Caco-2 (cell line): ENCODE results near the gene FNDC7. TPM values are rescaled to one million over a fixed set of nuclear protein-coding genes. Genes with fewer than 3 reads are reported as not detected.
"Not testable (repeated sequence)": the region's sequence is repeated elsewhere in the genome, so short reads cannot be mapped to it uniquely, and the experiment has no call there.

Experiments used
- BruUV-seq: library from RNA; stranded (reverse); fragments of 400-500 nt; replicated peaks from 2 replicates; lab custom pipeline; 2021; lab: Mats Ljungman, UMichigan
- CTCF ChIA-PET: fragments of 300-600 bp; sonication (Branson Sonifier 250); formaldehyde crosslinking; loops from one replicate; lab custom pipeline; 2022; ENCODE audit warnings: antibody characterized with exemption; lab: Charles Lee
- POLR2A ChIA-PET: fragments of 300-600 bp; sonication (Branson Sonifier 250); formaldehyde crosslinking; loops from one replicate; lab custom pipeline; 2022; ENCODE audit warnings: antibody characterized with exemption; lab: Charles Lee
- DNase-seq, 2 experiments: peaks; one replicate each; pipeline versions ENCODE4 v3.0.0 to v3.0.0-alpha.2; 2020 to 2022
- H3K27me3 ChIP-seq: replicated peaks from 2 replicates; pipeline ENCODE4 v1.6.0; 2011; ENCODE audit warnings: low read length; ENCODE audit not compliant: control insufficient read depth, insufficient read depth
- H3K36me3 ChIP-seq: 2 replicates; pipeline ENCODE4 v1.5.1; 2011; ENCODE audit warnings: low read length; ENCODE audit not compliant: control insufficient read depth, insufficient read depth
- H3K4me1 ChIP-seq: fragments of 250-450 bp; sonication (Bioruptor Pico); 2 replicates; pipeline ENCODE4 v1.5.1; 2020; ENCODE audit warnings: mild to moderate bottlenecking
- H3K4me3 ChIP-seq: 2 replicates; pipeline ENCODE4 v1.5.1; 2011; ENCODE audit warnings: low read depth, mild to moderate bottlenecking, control low read depth, low read length
- H3K9me3 ChIP-seq: fragments of 250-450 bp; sonication (Bioruptor Pico); 2 replicates; pipeline ENCODE4 v1.5.1; 2020; ENCODE audit warnings: mild to moderate bottlenecking, moderate library complexity
- H3K27ac Mint-ChIP-seq: one replicate; pipeline ENCODE4 v1.8.0; 2022; ENCODE audit warnings: mixed read lengths; ENCODE audit not compliant: unreplicated experiment
- H3K27me3 Mint-ChIP-seq: one replicate; pipeline ENCODE4 v1.8.0; 2022; ENCODE audit warnings: mixed read lengths; ENCODE audit not compliant: insufficient read depth, unreplicated experiment
- H3K36me3 Mint-ChIP-seq: one replicate; pipeline ENCODE4 v1.8.0; 2022; ENCODE audit warnings: mild to moderate bottlenecking, mixed read lengths; ENCODE audit not compliant: insufficient read depth, unreplicated experiment
- H3K4me1 Mint-ChIP-seq: one replicate; pipeline ENCODE4 v1.8.0; 2022; ENCODE audit warnings: low read depth, mixed read lengths; ENCODE audit not compliant: unreplicated experiment
- H3K4me3 Mint-ChIP-seq: one replicate; pipeline ENCODE4 v1.8.0; 2022; ENCODE audit warnings: mild to moderate bottlenecking, moderate library complexity, mixed read lengths; ENCODE audit not compliant: unreplicated experiment
- H3K9me3 Mint-ChIP-seq: one replicate; pipeline ENCODE4 v1.8.0; 2022; ENCODE audit warnings: mixed read lengths; ENCODE audit not compliant: unreplicated experiment
- intact Hi-C: fragments of 100-400 bp; cut with micrococcal nuclease; formaldehyde crosslinking; loops from one replicate; pipeline ENCODE4 v1.10.0; 2022; ENCODE audit not compliant: unreplicated experiment
- total RNA-seq: library from RNA; stranded (reverse); gene quantifications from 2 replicates; pipeline ENCODE4 v1.2.3, GENCODE V29; 2022
- TF ChIP-seq, protein P1 (sequence below), 2 experiments: fragments of 200-600 bp in 1 of 2; IDR thresholded peaks; 1 replicate in 1 of 2; 2 replicates in 1 of 2; pipeline versions ENCODE4 v1.5.1 to v1.8.0; 2011 to 2022; ENCODE audit warnings: antibody characterized with exemption in 1 of 2, control low read depth in 1 of 2, inconsistent platforms in 1 of 2, low read depth in 1 of 2, low read length in 1 of 2, mild to moderate bottlenecking in 1 of 2, moderate library complexity in 1 of 2; ENCODE audit not compliant: insufficient read depth in 1 of 2, severe bottlenecking in 1 of 2, unreplicated experiment in 1 of 2

The FNDC7 gene
- total RNA-seq, 1 experiment from 2014 or later, result not detected

DNA sequence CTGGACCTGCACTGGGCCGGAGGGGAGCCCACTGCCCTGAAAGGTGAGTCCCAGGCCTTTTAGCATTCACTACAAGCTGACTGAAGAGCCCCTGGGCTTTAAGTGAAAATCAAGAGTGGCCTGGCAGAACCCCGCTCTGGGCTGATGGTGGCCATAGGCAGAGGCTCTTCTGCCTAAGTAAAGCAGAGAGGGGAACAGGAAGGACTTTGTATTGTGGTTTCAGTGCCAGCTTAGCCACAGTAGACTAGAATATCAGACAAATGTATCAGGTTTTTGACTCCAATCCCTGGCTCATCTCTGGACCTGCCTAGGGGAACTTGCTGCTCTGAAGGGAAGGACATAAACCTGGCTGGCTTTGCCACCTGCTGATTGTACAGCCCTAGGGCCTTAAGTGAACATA, 41.6 kb upstream of the FNDC7 start:
- H3K9me3 ChIP-seq, result no peaks in the 10 kb centered on the region
- H3K4me1 ChIP-seq, result no peaks in the 10 kb centered on the region
- Mint-ChIP-seq H3K9me3 (peaks cover 11% of the 10 kb centered on the region), H3K4me1 (no peaks in the 10 kb centered on the region), H3K4me3 (no peak overlapping the region), H3K27me3 (no peaks in the 10 kb centered on the region), H3K27ac (no peak overlapping the region), H3K36me3 (no peaks in the 10 kb centered on the region)
- no TSS peak for BruUV-seq
- no peaks in the 10 kb centered on the region for H3K36me3 ChIP-seq
- H3K4me3 ChIP-seq, result no peak overlapping the region
- no peaks in the 10 kb centered on the region for H3K27me3 ChIP-seq
- intact Hi-C loops, result no loop called here
- TF ChIP-seq, protein P1, sequence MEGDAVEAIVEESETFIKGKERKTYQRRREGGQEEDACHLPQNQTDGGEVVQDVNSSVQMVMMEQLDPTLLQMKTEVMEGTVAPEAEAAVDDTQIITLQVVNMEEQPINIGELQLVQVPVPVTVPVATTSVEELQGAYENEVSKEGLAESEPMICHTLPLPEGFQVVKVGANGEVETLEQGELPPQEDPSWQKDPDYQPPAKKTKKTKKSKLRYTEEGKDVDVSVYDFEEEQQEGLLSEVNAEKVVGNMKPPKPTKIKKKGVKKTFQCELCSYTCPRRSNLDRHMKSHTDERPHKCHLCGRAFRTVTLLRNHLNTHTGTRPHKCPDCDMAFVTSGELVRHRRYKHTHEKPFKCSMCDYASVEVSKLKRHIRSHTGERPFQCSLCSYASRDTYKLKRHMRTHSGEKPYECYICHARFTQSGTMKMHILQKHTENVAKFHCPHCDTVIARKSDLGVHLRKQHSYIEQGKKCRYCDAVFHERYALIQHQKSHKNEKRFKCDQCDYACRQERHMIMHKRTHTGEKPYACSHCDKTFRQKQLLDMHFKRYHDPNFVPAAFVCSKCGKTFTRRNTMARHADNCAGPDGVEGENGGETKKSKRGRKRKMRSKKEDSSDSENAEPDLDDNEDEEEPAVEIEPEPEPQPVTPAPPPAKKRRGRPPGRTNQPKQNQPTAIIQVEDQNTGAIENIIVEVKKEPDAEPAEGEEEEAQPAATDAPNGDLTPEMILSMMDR (IDR thresholded peaks at IDR 0.05; ENCODE audit: insufficient read depth in 1 of 2, low read depth in 1 of 2, low read length in 1 of 2, severe bottlenecking in 1 of 2, unreplicated experiment in 1 of 2), result no peak
- ChIA-PET CTCF (interaction anchor here (0.6 kb wide), 1 partner anchor 21 kb away, joined by 3 read pairs; the partner anchor contains the start of gene PRPF38B), POLR2A (no interaction called here)
- DNase-seq, result no peak

DNA sequence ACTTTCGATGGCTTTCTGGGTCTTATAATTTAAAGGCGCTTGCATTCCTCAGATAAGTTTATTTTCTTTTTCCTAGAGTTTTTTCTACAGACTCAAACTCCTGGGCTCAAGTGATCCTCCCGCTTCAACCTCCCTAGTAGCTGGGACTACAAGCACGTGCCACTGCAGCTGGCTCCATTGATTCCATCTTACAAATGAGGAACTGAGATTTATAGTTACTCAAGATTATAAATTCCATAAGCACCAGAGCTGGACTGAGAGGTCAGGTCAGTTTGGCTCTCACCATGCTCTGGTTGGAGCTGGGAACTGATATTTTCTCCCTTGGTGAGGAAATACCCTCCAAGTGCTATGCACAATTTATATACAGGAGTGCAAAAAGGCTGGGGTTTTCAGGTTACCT, 34.0 kb upstream of the FNDC7 start:
- no peaks in the 10 kb centered on the region for H3K4me1 Mint-ChIP-seq
- H3K36me3 ChIP-seq, result no peaks in the 10 kb centered on the region
- H3K27me3 Mint-ChIP-seq, result no peaks in the 10 kb centered on the region
- intact Hi-C loops, result no loop called here
- TF ChIP-seq, protein P1 (IDR thresholded peaks at IDR 0.05; ENCODE audit: insufficient read depth in 1 of 2, low read depth in 1 of 2, low read length in 1 of 2, severe bottlenecking in 1 of 2, unreplicated experiment in 1 of 2), result no peak
- DNase-seq, result no peak
- no peaks in the 10 kb centered on the region for H3K9me3 ChIP-seq
- no peaks in the 10 kb centered on the region for H3K27me3 ChIP-seq
- H3K4me3 Mint-ChIP-seq, result no peak overlapping the region
- no TSS peak for BruUV-seq
- peaks cover 6% of the 10 kb centered on the region for H3K36me3 Mint-ChIP-seq
- POLR2A ChIA-PET, result no interaction called here
- H3K9me3 Mint-ChIP-seq, result peaks cover 11% of the 10 kb centered on the region
- CTCF ChIA-PET, result no interaction called here
- H3K4me1 ChIP-seq, result peaks cover 12% of the 10 kb centered on the region
- H3K27ac Mint-ChIP-seq, result no peak overlapping the region
- no peak overlapping the region for H3K4me3 ChIP-seq

DNA sequence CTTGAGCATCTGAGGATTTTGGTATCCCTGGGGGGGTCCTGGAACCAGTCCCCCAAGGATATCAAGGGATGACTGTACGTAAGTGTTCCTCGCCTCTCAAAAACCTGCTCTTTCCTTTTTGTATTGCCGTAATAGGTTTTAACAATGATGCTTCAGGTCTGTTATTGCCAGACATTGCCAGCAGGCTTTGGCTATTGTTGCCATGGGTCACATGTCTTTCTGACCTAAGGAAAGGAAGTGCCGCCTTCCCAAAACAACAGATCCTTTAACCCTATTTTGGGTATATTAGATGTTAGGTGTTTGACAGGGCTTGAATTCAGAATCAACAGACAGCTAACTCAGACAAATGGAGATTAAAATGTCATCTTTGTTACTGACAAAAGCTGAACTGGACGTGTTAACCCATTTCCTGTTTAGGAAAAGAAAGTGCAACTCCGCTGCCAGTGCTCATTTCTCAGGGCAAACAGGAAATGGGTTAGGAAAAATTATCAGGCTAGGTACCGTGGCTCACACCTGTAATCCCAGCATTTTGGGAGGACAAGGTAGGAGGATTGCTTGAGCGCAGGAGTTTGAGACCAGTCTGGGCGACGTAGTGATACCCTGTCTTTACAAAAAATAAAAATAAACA, 33.0 kb upstream of the FNDC7 start:
- peaks cover 12% of the 10 kb centered on the region for H3K4me1 ChIP-seq
- TF ChIP-seq, protein P1 (IDR thresholded peaks at IDR 0.05; ENCODE audit: insufficient read depth in 1 of 2, low read depth in 1 of 2, low read length in 1 of 2, severe bottlenecking in 1 of 2, unreplicated experiment in 1 of 2), result no peak
- POLR2A ChIA-PET, result no interaction called here
- Mint-ChIP-seq H3K9me3 (peaks cover 4% of the 10 kb centered on the region), H3K27ac (no peak overlapping the region), H3K36me3 (peaks cover 6% of the 10 kb centered on the region), H3K4me1 (no peaks in the 10 kb centered on the region), H3K27me3 (no peaks in the 10 kb centered on the region), H3K4me3 (no peak overlapping the region)
- no peak for DNase-seq
- H3K9me3 ChIP-seq, result no peaks in the 10 kb centered on the region
- no peak overlapping the region for H3K4me3 ChIP-seq
- intact Hi-C loops, result no loop called here
- no peaks in the 10 kb centered on the region for H3K36me3 ChIP-seq
- no peaks in the 10 kb centered on the region for H3K27me3 ChIP-seq
- BruUV-seq, result no TSS peak
- CTCF ChIA-PET, result no interaction called here

DNA sequence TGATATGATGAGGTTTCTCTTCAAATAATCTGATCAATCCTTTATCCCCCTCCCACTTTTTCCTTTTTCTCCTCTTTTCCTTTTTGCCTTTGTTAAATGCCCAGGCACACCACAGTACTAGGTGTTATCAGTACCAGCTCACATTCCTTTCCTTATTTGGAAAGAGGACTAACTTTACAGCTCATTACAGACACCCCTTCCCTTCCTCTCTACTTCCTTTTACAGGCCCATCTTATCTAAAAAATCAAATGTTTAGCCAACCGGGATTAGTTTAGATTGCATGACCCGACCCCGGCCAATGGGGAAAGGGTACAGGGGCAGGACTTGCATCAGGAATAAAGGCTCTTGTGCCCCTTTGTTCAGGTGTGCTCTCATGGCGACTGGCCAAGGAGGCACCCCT, 31.0 kb upstream of the FNDC7 start:
- BruUV-seq, CTCF ChIA-PET: not testable (repeated sequence)
- H3K27ac Mint-ChIP-seq, result peak overlapping the region; percentile 69

More for the DNA sequence above, 31.0 kb upstream of the FNDC7 start:
- H3K9me3 ChIP-seq, H3K4me3 Mint-ChIP-seq, H3K36me3 Mint-ChIP-seq, H3K36me3 ChIP-seq, H3K27me3 Mint-ChIP-seq, H3K9me3 Mint-ChIP-seq, H3K27me3 ChIP-seq, H3K4me3 ChIP-seq, intact Hi-C loops, H3K4me1 Mint-ChIP-seq: not testable (repeated sequence)
- peak; percentile 49 to 76 for DNase-seq
- POLR2A ChIA-PET, result interaction anchor here (0.7 kb wide), 2 partner anchors 11 to 21 kb away, joined by 5 to 9 read pairs; partner anchors contain the start of genes HENMT1 and PRPF38B
- peaks cover 12% of the 10 kb centered on the region for H3K4me1 ChIP-seq
